IMR-90 (cell line): Measurements from ENCODE around the gene MSH3. TPM values are rescaled to one million over a fixed set of nuclear protein-coding genes. Genes with fewer than 3 reads are reported as not detected.

ENCODE experiments used
- ATAC-seq: fragments of 200-7000 bp; cut with Tn5 transposase; 2 replicates; pipeline ENCODE4 v1.9.1; 2020; ENCODE audit warnings: low read depth, mild to moderate bottlenecking, moderate library complexity
- BruUV-seq: library from RNA; stranded (reverse); fragments of 400-500 nt; replicated peaks from 2 replicates; lab custom pipeline; 2021; lab: Mats Ljungman, UMichigan
- CTCF ChIA-PET: fragments of 300-600 bp; formaldehyde crosslinking; extraction: SDS; loops from one replicate; lab custom pipeline; 2021; ENCODE audit warnings: antibody characterized with exemption; lab: Yijun Ruan, JAX
- POLR2A ChIA-PET: fragments of 300-600 bp; sonication (Branson Sonifier 250); formaldehyde crosslinking; loops from one replicate; lab custom pipeline; 2022; ENCODE audit warnings: antibody characterized with exemption; ENCODE audit not compliant: unreplicated experiment; lab: Charles Lee
- DNase-seq: peaks from one replicate; pipeline ENCODE4 v3.0.0; 2013
- H2AFZ ChIP-seq: replicated peaks from 2 replicates; pipeline ENCODE3; 2013; ENCODE audit warnings: low read length, mild to moderate bottlenecking; ENCODE audit not compliant: poor library complexity
- H2AK5ac ChIP-seq: 2 replicates; pipeline ENCODE4 v1.6.1; 2013; ENCODE audit warnings: low read depth, low read length, inconsistent platforms
- H2AK9ac ChIP-seq: replicated peaks from 2 replicates; pipeline ENCODE3; 2013; ENCODE audit warnings: mild to moderate bottlenecking, low read depth, low read length, moderate library complexity; ENCODE audit not compliant: poor library complexity
- H2BK120ac ChIP-seq: 2 replicates; pipeline ENCODE4 v1.6.1; 2013; ENCODE audit warnings: low read depth, low read length, inconsistent platforms
- H2BK15ac ChIP-seq: 3 replicates; pipeline ENCODE4 v1.6.1; 2013; ENCODE audit warnings: low read depth, low read length, inconsistent platforms
- H2BK20ac ChIP-seq: 2 replicates; pipeline ENCODE4 v1.6.1; 2013; ENCODE audit warnings: low read depth, mild to moderate bottlenecking, inconsistent platforms, low read length, moderate library complexity
- H2BK5ac ChIP-seq: 2 replicates; pipeline ENCODE4 v1.6.1; 2013; ENCODE audit warnings: mild to moderate bottlenecking, low read depth, low read length, inconsistent platforms; ENCODE audit not compliant: poor library complexity, severe bottlenecking
- H3K14ac ChIP-seq: replicated peaks from 2 replicates; pipeline ENCODE4 v1.6.1; 2013; ENCODE audit warnings: low read depth, low read length, inconsistent platforms
- H3K18ac ChIP-seq: 2 replicates; pipeline ENCODE4 v1.6.1; 2013; ENCODE audit warnings: low read depth, low read length, control low read depth
- H3K23ac ChIP-seq: 2 replicates; pipeline ENCODE4 v1.6.1; 2013; ENCODE audit warnings: low read depth, low read length, inconsistent platforms
- H3K27ac ChIP-seq: 2 replicates; pipeline ENCODE4 v1.5.1; 2013; ENCODE audit warnings: mild to moderate bottlenecking, control low read depth, low read length; ENCODE audit not compliant: insufficient read depth
- H3K27me3 ChIP-seq: 2 replicates; pipeline ENCODE4 v1.6.1; 2013; ENCODE audit warnings: low read length; ENCODE audit not compliant: control insufficient read depth, insufficient read depth
- H3K36me3 ChIP-seq: 2 replicates; pipeline ENCODE4 v1.6.1; 2013; ENCODE audit warnings: low read length, mixed read lengths; ENCODE audit not compliant: control insufficient read depth, insufficient read depth
- H3K4ac ChIP-seq: 2 replicates; pipeline ENCODE4 v1.6.1; 2013; ENCODE audit warnings: low read depth, low read length, inconsistent platforms
- H3K4me1 ChIP-seq: 2 replicates; pipeline ENCODE4 v1.6.1; 2013; ENCODE audit warnings: low read length, mixed read lengths; ENCODE audit not compliant: control insufficient read depth, insufficient read depth
- H3K4me2 ChIP-seq: 2 replicates; pipeline ENCODE4 v1.6.1; 2013; ENCODE audit warnings: low read depth, mild to moderate bottlenecking, control low read depth, low read length, moderate library complexity
- H3K4me3 ChIP-seq: 2 replicates; pipeline ENCODE4 v1.5.1; 2013; ENCODE audit warnings: low read depth, mild to moderate bottlenecking, control low read depth, low read length, moderate library complexity; ENCODE audit not compliant: insufficient read depth
- H3K56ac ChIP-seq: 2 replicates; pipeline ENCODE4 v1.6.1; 2013; ENCODE audit warnings: low read length, inconsistent platforms; ENCODE audit not compliant: insufficient read depth; ENCODE audit errors: extremely low read depth
- H3K79me1 ChIP-seq, 2 experiments: 2 replicates each; pipeline ENCODE4 v1.6.1; 2013; ENCODE audit warnings: low read length in 2 of 2, inconsistent platforms in 1 of 2, low read depth in 1 of 2
- H3K9ac ChIP-seq: 2 replicates; pipeline ENCODE4 v1.6.1; 2013; ENCODE audit warnings: low read depth, low read length, control low read depth
- H3K9me1 ChIP-seq: 2 replicates; pipeline ENCODE4 v1.6.1; 2013; ENCODE audit warnings: low read length, inconsistent platforms; ENCODE audit not compliant: insufficient read depth
- H3K9me3 ChIP-seq: 2 replicates; pipeline ENCODE4 v1.6.1; 2013; ENCODE audit warnings: low read length; ENCODE audit not compliant: control insufficient read depth, insufficient read depth
- H4K20me1 ChIP-seq: 2 replicates; pipeline ENCODE4 v1.6.1; 2013; ENCODE audit warnings: low read length, inconsistent platforms; ENCODE audit not compliant: insufficient read depth
- H4K5ac ChIP-seq: 2 replicates; pipeline ENCODE4 v1.6.1; 2013; ENCODE audit warnings: mild to moderate bottlenecking, low read depth, low read length, control low read depth
- H4K8ac ChIP-seq, 2 experiments: 2 replicates each; pipeline ENCODE4 v1.6.1; 2013; ENCODE audit warnings: low read depth in 2 of 2, low read length in 2 of 2, control low read depth in 1 of 2, inconsistent platforms in 1 of 2
- H4K91ac ChIP-seq: 2 replicates; pipeline ENCODE4 v1.6.1; 2013; ENCODE audit warnings: low read depth, low read length, inconsistent platforms; ENCODE audit not compliant: insufficient read depth
- BHLHE40 ChIP-seq: fragments of 150-350 bp; IDR thresholded peaks from 2 replicates; pipeline ENCODE4 v1.6.1; 2016; ENCODE audit warnings: mild to moderate bottlenecking, low read depth, low read length
- CEBPB ChIP-seq: IDR thresholded peaks from 2 replicates; pipeline ENCODE4 v1.6.1; 2012; ENCODE audit warnings: low read depth, low read length, improper control_type of control experiment
- CHD1 ChIP-seq: IDR thresholded peaks from 2 replicates; pipeline ENCODE4 v1.6.1; 2012; ENCODE audit warnings: low read depth, low read length, improper control_type of control experiment
- CTCF ChIP-seq: conservative IDR thresholded peaks from 2 replicates; pipeline ENCODE4 v1.5.1; 2012; ENCODE audit warnings: mild to moderate bottlenecking, low read depth, low read length, improper control_type of control experiment
- FOS ChIP-seq: fragments of 150-350 bp; IDR thresholded peaks from 2 replicates; pipeline ENCODE4 v1.6.1; 2016; ENCODE audit warnings: low read depth, low read length
- MAFK ChIP-seq: IDR thresholded peaks from 2 replicates; pipeline ENCODE4 v1.6.1; 2012; ENCODE audit warnings: low read depth, low read length, improper control_type of control experiment
- MAZ ChIP-seq: IDR thresholded peaks from 2 replicates; pipeline ENCODE4 v1.6.1; 2012; ENCODE audit warnings: low read depth, mild to moderate bottlenecking, low read length, improper control_type of control experiment, moderate library complexity, borderline replicate concordance
- MXI1 ChIP-seq: IDR thresholded peaks from 2 replicates; pipeline ENCODE4 v1.6.1; 2012; ENCODE audit warnings: low read depth, mild to moderate bottlenecking, low read length, moderate library complexity, borderline replicate concordance
- NFE2L2 ChIP-seq: fragments of 150-350 bp; IDR thresholded peaks from 2 replicates; pipeline ENCODE4 v1.6.1; 2016; ENCODE audit warnings: low read depth, mild to moderate bottlenecking, low read length
- RAD21 ChIP-seq: IDR thresholded peaks from 2 replicates; pipeline ENCODE4 v1.6.1; 2012; ENCODE audit warnings: low read length, improper control_type of control experiment
- RCOR1 ChIP-seq: IDR thresholded peaks from 2 replicates; pipeline ENCODE4 v1.6.1; 2012; ENCODE audit warnings: mild to moderate bottlenecking, low read length, improper control_type of control experiment; ENCODE audit not compliant: insufficient replicate concordance
- RFX5 ChIP-seq: IDR thresholded peaks from 2 replicates; pipeline ENCODE4 v1.8.0; 2012; ENCODE audit warnings: low read depth, mild to moderate bottlenecking, low read length, moderate library complexity
- USF2 ChIP-seq: fragments of 150-350 bp; IDR thresholded peaks from 2 replicates; pipeline ENCODE4 v1.6.1; 2017; ENCODE audit warnings: mild to moderate bottlenecking, antibody characterized with exemption, low read length, low read depth
- WGBS, 2 experiments: methylation state at CpG; one replicate each; pipeline versions ENCODE4 v1.1.5 to v1.1.7; 2013; ENCODE audit warnings: missing lambda C conversion rate in 2 of 2; ENCODE audit not compliant: insufficient read length in 1 of 2; ENCODE audit errors: extremely low coverage in 2 of 2; 5-methylcytosine and 5-hydroxymethylcytosine counted together
- dilution Hi-C: fragments of 300-500 bp; cut with HindIII; formaldehyde crosslinking; loops from one replicate; pipeline ENCODE4 v1.14.3; 2018; ENCODE audit warnings: low sequenced_read_pairs; ENCODE audit not compliant: unreplicated experiment
- in situ Hi-C: fragments of 300-500 bp; cut with MboI; formaldehyde crosslinking; loops from 3 replicates; pipeline ENCODE4 v1.14.3; 2019; ENCODE audit warnings: low sequenced_read_pairs, inconsistent platforms, mixed read lengths
- intact Hi-C: fragments of 100-400 bp; cut with micrococcal nuclease; formaldehyde crosslinking; loops from 2 replicates; pipeline ENCODE4 v1.10.0; 2022
- polyA plus RNA-seq, 3 experiments: library from polyadenylated mRNA; depleted of rRNA; stranded (reverse); fragments of >200 nt; gene quantifications; 2 replicates each; pipeline ENCODE4 v1.2.3, GENCODE V29; 2012; ENCODE audit warnings: low replicate concordance in 1 of 3
- total RNA-seq: library from RNA; depleted of rRNA; stranded (reverse); fragments of >200 nt; gene quantifications from 2 replicates; pipeline ENCODE4 v1.2.3, GENCODE V29; 2012

MSH3 gene
- total and polyA plus RNA-seq, 2 of the 4 experiments (the other 2 are of a cell fraction): 4.6 to 13.3 TPM

GRCh38 chr5:80835128-80835527, 180.7 kb downstream of the MSH3 start:
- Histone ChIP-seq H3K4ac (no peak overlapping the region), H2BK15ac (no peak overlapping the region), H2BK20ac (no peak overlapping the region), H3K36me3 (no peaks in the 10 kb centered on the region), H2AK5ac (no peak overlapping the region), H3K79me1 (no peaks in the 10 kb centered on the region), H3K18ac (no peak overlapping the region), H3K4me2 (no peak overlapping the region), H4K8ac (no peak overlapping the region), H2AFZ (no peak overlapping the region), H3K9me1 (no peaks in the 10 kb centered on the region; the same call in 1 of the 2 replicates), H4K91ac (no peak overlapping the region), H2BK120ac (no peak overlapping the region), H3K23ac (no peak overlapping the region), H2AK9ac (no peak overlapping the region), H4K20me1 (no peaks in the 10 kb centered on the region), H3K27me3 (no peaks in the 10 kb centered on the region), H3K56ac (no peak overlapping the region), H3K27ac (no peak overlapping the region), H3K4me3 (no peak overlapping the region), H3K4me1 (no peaks in the 10 kb centered on the region), H4K5ac (no peak overlapping the region), H3K9ac (no peak overlapping the region), H3K14ac (no peak overlapping the region), H3K9me3 (no peaks in the 10 kb centered on the region), H2BK5ac (no peak overlapping the region)
- TF ChIP-seq NFE2L2 (no peak), MXI1 (no peak), FOS (no peak), CEBPB (no peak), MAFK (no peak), RAD21 (no peak), USF2 (no peak), MAZ (no peak), CHD1 (no peak), RFX5 (no peak), BHLHE40 (no peak), CTCF (no peak), RCOR1 (no peak)
- intact Hi-C loops: no loop called here
- ChIA-PET CTCF (no interaction called here), POLR2A (no interaction called here)
- dilution Hi-C loops: no loop called here
- WGBS, 2 experiments: no CpG with 5 or more reads among the region's 4 CpGs
- no TSS peak for BruUV-seq
- ATAC-seq (no peak), DNase-seq (no peak)
- in situ Hi-C loops: no loop called here
